BE2C (cell line): Measurements from ENCODE around the gene VPS13D.

Experiments
- DNase-seq: peaks from one replicate; pipeline ENCODE4 v3.0.0-alpha.2; 2020
- H3K27me3 ChIP-seq: fragments of 250-450 bp; sonication (Bioruptor Pico); 2 replicates; pipeline ENCODE4 v1.5.1; 2020; ENCODE audit warnings: mild to moderate bottlenecking
- H3K36me3 ChIP-seq: fragments of 250-450 bp; sonication (Bioruptor Pico); 2 replicates; pipeline ENCODE4 v1.5.1; 2020; ENCODE audit warnings: mild to moderate bottlenecking
- H3K4me1 ChIP-seq: fragments of 250-450 bp; sonication (Bioruptor Pico); 2 replicates; pipeline ENCODE4 v1.5.1; 2020
- H3K4me3 ChIP-seq: 2 replicates; pipeline ENCODE4 v1.5.1; 2011; ENCODE audit warnings: low read depth, low read length
- H3K9me3 ChIP-seq: fragments of 250-450 bp; sonication (Bioruptor Pico); 2 replicates; pipeline ENCODE4 v1.5.1; 2020
- TF ChIP-seq, protein P1 (sequence below): IDR thresholded peaks from 2 replicates; pipeline ENCODE4 v1.5.1; 2012; ENCODE audit warnings: mild to moderate bottlenecking, low read depth, low read length

Gene VPS13D

DNA sequence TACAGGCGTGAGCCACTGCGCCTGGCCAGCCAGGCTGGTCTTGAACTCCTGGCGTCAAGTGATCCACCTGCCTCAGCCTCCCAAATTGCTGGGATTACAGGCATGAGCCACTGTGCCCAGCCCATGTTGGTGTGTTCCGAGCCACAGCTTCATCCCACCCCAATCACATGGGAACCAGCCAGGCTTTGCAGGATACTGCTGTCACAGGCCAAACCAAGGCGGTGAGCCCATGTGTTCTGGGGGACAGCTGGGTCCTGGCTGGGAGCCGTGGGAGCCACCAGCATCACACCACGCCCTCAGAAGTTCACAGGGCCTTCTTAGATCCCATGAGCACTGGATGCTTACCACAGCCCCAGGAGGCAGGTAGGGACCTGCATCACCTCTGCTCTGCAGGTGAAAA lies 331.3 kb downstream of the VPS13D start:
- Histone ChIP-seq H3K4me1 (no peaks in the 10 kb centered on the region), H3K9me3 (no peaks in the 10 kb centered on the region), H3K27me3 (no peaks in the 10 kb centered on the region), H3K4me3 (no peak overlapping the region), H3K36me3 (no peaks in the 10 kb centered on the region)
- DNase-seq: no peak
- TF ChIP-seq, protein P1, sequence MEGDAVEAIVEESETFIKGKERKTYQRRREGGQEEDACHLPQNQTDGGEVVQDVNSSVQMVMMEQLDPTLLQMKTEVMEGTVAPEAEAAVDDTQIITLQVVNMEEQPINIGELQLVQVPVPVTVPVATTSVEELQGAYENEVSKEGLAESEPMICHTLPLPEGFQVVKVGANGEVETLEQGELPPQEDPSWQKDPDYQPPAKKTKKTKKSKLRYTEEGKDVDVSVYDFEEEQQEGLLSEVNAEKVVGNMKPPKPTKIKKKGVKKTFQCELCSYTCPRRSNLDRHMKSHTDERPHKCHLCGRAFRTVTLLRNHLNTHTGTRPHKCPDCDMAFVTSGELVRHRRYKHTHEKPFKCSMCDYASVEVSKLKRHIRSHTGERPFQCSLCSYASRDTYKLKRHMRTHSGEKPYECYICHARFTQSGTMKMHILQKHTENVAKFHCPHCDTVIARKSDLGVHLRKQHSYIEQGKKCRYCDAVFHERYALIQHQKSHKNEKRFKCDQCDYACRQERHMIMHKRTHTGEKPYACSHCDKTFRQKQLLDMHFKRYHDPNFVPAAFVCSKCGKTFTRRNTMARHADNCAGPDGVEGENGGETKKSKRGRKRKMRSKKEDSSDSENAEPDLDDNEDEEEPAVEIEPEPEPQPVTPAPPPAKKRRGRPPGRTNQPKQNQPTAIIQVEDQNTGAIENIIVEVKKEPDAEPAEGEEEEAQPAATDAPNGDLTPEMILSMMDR: no peak
